Parathyroid adenoma (tissue), 2 donors: ENCODE data around the gene CAMTA1.

Experiments
- H2AFZ ChIP-seq: fragments of 300-600 bp; sonication (generic); one replicate; pipeline ENCODE4 v1.7.0; 2017; ENCODE audit warnings: antibody characterized with exemption, mild to moderate bottlenecking
- H3K27ac ChIP-seq: fragments of 300-600 bp; sonication (generic); one replicate; pipeline ENCODE4 v1.7.0; 2017
- H3K27me3 ChIP-seq: fragments of 300-600 bp; sonication (generic); one replicate; pipeline ENCODE4 v1.7.0; 2017; ENCODE audit warnings: low read length; ENCODE audit not compliant: control insufficient read depth, insufficient read depth
- H3K36me3 ChIP-seq: fragments of 300-600 bp; sonication (generic); one replicate; pipeline ENCODE4 v1.7.0; 2017; ENCODE audit warnings: low read length; ENCODE audit not compliant: control insufficient read depth, insufficient read depth
- H3K4me1 ChIP-seq: fragments of 300-600 bp; sonication (generic); one replicate; pipeline ENCODE4 v1.7.0; 2017; ENCODE audit warnings: control low read depth
- H3K4me2 ChIP-seq: fragments of 300-600 bp; sonication (generic); one replicate; pipeline ENCODE4 v1.7.0; 2017; ENCODE audit warnings: low read length
- H3K4me3 ChIP-seq: fragments of 300-600 bp; sonication (generic); one replicate; pipeline ENCODE4 v1.7.0; 2017; ENCODE audit warnings: low read depth, low read length
- H3K79me2 ChIP-seq: fragments of 300-600 bp; sonication (generic); one replicate; pipeline ENCODE4 v1.7.0; 2017; ENCODE audit warnings: control low read depth
- H3K9ac ChIP-seq: fragments of 300-600 bp; sonication (generic); one replicate; pipeline ENCODE4 v1.7.0; 2017; ENCODE audit warnings: mild to moderate bottlenecking
- H3K9me3 ChIP-seq: fragments of 300-600 bp; sonication (generic); one replicate; pipeline ENCODE4 v1.7.0; 2017; ENCODE audit warnings: low read length; ENCODE audit not compliant: control insufficient read depth
- CTCF ChIP-seq: fragments of 300-600 bp; sonication (generic); IDR thresholded peaks from one replicate; pipeline ENCODE4 v1.7.0; 2017; ENCODE audit warnings: antibody characterized with exemption, mild to moderate bottlenecking
- donor health status: primary hyperparathyroidism.

CAMTA1 gene

DNA sequence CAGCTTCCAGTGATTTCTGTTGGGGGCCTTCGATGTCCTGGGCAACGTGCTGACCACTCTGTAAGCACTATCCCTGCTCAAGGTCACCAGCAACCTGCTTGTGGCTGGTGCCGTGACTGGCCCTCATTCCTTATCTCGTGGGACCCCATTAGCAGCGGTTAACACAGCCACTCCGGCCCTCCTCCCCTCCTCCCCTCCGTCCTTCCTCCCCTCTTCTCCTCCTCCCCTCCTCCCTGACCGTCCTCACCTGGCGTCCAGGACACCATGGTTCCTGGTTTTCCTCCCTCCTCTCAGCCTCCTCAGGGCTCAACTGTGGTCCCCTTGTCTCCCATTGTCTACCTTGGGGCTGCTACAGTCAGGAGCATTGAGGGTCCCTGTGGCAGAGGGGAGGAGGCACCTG, 157.7 kb downstream of the CAMTA1 start:
- no peaks in the 10 kb centered on the region for H3K9me3 ChIP-seq
- H3K9ac ChIP-seq = no peak overlapping the region
- no peaks in the 10 kb centered on the region for H3K27me3 ChIP-seq
- H3K4me2 ChIP-seq = no peak overlapping the region
- no peak overlapping the region for H2AFZ ChIP-seq
- no peaks in the 10 kb centered on the region for H3K36me3 ChIP-seq
- no peaks in the 10 kb centered on the region for H3K4me1 ChIP-seq
- no peak for TF ChIP-seq CTCF
- no peak overlapping the region for H3K27ac ChIP-seq
- no peak overlapping the region for H3K4me3 ChIP-seq
- no peaks in the 10 kb centered on the region for H3K79me2 ChIP-seq

- Histone ChIP-seq H3K4me1 (no peaks in the 10 kb centered on the region), H3K79me2 (no peaks in the 10 kb centered on the region), H3K4me2 (no peak overlapping the region), H3K9me3 (no peaks in the 10 kb centered on the region), H3K36me3 (no peaks in the 10 kb centered on the region), H2AFZ (no peak overlapping the region), H3K4me3 (no peak overlapping the region), H3K27ac (no peak overlapping the region), H3K9ac (no peak overlapping the region), H3K27me3 (no peaks in the 10 kb centered on the region)
- TF ChIP-seq CTCF = no peak
Observed at GRCh38 chr1:6944434-6944833, 159.2 kb downstream of the CAMTA1 start.

DNA sequence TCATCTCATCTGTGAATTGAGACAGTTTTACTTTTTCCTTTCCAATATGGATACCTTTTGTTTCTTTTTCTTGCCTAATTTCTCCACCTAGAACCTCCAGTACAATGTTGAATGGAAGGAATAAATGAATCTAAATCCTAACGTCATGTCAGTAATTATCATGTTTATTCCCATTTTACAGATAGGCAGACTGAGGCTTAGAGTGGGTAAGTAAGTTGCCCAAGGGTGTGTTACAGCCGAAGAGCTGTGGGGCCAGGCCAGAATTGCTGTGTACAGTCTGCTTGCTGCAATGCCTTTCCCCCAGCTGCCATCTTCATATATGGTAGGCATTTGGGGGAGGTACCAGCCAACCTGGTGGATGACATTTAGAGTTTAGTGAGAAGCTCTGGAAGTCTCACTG, 162.7 kb downstream of the CAMTA1 start:
- no peak for TF ChIP-seq CTCF
- H2AFZ ChIP-seq = no peak overlapping the region

DNA sequence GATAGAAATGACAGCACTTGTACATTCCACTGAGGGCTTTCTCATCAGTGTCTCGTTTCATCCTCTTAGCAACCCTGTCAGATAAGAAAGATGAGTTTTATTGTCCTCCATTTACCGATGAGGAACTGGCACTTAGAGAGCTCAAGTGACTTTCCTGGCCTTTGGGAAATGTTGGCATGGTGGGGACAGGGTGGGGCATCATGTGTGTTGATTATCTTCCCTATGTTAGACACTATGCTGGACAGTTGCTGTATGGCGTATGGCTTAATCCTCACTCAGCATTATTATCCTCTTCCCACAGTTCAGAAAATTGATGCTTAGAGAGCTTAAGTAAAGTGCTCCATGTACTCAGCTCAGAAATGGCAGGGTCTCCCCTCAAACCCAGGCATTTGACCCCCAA, 163.2 kb downstream of the CAMTA1 start:
- Histone ChIP-seq H2AFZ (no peak overlapping the region), H3K4me1 (no peaks in the 10 kb centered on the region)

More for the DNA sequence above, 162.7 kb downstream of the CAMTA1 start:
- Histone ChIP-seq H3K79me2 (no peaks in the 10 kb centered on the region), H3K27ac (no peak overlapping the region), H3K36me3 (no peaks in the 10 kb centered on the region), H3K9ac (no peak overlapping the region), H3K9me3 (no peaks in the 10 kb centered on the region), H3K4me3 (no peak overlapping the region), H3K4me1 (no peaks in the 10 kb centered on the region), H3K4me2 (no peak overlapping the region), H3K27me3 (no peaks in the 10 kb centered on the region)

More for the DNA sequence above, 163.2 kb downstream of the CAMTA1 start:
- no peaks in the 10 kb centered on the region for H3K36me3 ChIP-seq
- no peaks in the 10 kb centered on the region for H3K27me3 ChIP-seq
- H3K9me3 ChIP-seq = no peaks in the 10 kb centered on the region
- H3K27ac ChIP-seq = no peak overlapping the region
- no peaks in the 10 kb centered on the region for H3K79me2 ChIP-seq
- no peak overlapping the region for H3K4me2 ChIP-seq
- H3K9ac ChIP-seq = no peak overlapping the region
- H3K4me3 ChIP-seq = no peak overlapping the region
- no peak for TF ChIP-seq CTCF
